SIG-M5 (cell line): ENCODE data around the gene PGGT1B.
A peak's percentile ranks its signal among the peaks of the same experiment; 100 is the strongest.

Experiments used
- DNase-seq: peaks from one replicate; lab custom pipeline; 2025; lab: John Stamatoyannopoulos, UW

The PGGT1B gene

DNA sequence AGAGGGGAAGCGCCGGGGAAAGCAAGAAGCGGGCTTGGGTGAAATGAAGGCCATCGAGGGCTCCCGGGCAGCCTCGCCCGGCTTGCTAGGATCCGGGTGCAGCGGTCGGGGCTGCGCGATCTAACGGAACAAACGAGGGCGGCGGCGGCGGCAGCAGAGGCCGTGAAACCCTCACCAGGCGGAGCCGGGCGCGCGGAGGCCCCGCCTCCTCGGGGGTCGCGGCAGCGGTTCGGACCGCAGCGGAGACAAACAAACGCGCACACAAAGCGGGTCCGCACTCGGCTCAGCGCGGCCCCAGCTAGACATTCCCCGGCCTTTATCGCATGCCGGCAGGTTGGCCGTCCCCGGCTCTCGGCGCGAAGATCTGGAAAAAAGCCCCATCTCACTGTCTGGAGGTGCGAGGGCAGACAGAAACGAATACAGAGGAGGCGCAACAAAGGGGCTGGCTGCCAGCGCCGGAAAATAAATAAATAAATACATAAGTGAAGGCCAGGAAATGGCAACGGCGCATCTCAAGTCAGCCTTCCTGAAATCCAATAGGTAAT is 82.4 kb downstream of the PGGT1B start:
- no peak for DNase-seq

DNA sequence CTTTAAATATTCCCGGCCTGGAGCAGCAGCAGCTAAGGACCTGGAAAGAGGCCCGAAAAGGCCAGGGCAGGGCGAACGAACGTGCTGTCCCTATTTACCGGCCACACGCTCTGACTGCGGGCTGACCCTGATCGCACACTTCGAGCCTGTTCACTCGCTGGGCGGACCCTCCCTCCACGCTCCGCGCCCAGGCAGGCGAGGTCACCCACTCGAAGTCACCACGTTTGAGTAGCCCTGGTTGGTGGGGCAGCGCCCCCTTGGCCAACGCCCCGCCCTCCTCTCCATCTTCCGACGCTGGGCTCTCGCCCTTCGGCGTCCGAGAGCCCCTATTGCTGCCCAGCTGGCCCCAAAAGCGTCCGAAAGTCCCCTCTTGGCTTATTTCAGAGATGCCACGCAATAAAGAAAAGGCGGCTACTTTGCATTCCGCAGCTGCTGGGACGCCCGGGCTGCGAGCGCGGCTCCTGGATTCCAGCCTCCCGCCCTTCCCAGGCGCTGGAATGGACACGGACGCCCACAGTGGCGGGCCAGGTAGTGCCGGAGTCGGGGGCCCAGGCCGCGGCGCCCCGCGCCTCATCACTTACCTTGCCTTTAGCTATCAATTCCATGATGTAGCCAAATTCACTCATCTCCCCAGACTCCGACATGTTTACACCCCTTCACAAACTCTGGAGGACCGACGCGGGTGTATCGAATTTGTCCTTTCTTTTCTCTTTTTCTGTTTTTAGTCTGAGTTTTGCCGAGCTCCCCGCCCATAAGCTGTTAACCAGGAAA is 83.1 kb downstream of the PGGT1B start:
- DNase-seq = no peak

DNA sequence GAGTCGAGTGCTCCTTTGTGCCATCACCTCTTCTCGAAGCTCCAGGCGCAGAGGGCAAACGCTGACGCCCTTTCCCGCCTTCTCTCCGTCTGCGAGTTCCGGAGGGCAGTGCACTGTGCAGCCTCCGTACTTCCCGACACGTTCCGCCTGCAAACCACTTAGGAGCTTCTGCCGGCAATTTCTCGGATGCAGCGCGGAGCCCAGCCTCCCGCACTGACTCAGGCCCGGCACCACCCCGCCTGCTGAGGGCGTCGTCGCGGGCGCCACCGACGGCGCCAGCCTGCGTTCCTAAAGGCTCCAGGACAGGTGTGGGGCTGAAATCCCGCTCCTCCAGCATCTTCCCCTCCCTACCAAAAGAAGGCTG is 83.7 kb downstream of the PGGT1B start:
- no peak for DNase-seq

DNA sequence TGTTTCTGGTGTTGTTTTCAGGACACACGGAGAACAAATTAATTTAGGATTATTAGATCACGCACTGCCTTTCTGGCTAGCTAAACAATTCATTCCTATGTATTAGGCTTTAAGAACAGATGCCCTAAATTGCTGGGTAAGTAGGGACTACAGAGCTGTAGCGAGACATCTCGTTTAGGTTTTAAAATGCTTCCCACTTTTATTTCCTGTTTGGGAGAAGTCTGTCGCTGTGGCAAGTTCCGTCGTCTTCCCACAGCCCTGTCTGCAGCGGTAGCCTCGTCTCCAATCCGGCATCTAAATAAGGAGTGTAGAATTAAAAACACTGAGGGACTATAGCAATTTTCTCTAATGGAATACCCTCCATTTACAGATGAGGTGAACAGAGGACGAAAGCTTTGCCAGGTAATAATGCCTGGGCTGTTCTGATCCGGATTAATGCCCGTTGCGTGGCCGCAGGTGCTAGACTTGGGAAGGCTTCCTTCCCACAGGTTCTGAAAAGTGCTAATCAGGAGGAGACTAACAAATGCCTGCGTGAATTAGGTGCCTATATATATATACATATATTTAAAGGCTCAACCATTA is 91.7 kb downstream of the PGGT1B start:
- no peak for DNase-seq

DNA sequence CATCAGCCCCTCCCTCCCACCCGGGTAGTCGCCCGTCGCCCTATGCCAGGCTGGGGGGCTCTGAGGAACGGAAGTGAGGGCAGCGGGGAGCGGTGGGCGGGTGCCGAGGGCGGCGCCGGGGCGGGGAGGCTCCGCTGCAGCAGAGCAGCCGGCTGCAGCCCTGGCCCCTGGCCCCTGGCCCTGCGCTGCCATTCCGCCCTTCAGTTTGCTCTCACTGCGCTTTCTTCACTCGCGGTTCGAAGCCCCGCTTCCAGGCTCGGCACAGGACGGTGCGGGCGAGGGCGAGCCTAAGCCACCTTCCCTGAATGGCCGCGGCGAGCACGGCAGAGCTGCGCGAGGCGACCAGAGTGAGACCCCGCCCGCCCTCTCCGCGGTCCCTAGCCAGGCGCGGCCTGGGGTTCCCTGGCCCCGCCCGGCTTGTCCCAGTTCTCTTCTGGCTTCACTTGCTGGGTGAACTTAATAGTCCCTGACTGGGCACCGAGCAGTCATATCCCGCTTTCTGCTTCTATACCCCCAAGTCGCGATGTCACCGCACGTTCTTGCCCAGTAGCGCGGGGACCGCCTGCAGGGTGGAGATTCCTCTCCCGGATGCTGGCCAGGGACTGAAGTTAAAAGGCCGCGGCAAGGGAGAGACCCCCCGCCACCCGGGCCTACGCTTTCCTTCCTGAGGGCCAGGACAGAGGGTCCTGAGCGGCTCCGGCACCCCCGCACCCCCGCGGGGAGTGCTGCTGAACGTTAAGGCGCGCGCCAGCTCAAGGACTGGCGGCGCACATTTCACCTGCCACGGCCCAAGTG is 92.3 kb downstream of the PGGT1B start:
- DNase-seq = no peak

DNA sequence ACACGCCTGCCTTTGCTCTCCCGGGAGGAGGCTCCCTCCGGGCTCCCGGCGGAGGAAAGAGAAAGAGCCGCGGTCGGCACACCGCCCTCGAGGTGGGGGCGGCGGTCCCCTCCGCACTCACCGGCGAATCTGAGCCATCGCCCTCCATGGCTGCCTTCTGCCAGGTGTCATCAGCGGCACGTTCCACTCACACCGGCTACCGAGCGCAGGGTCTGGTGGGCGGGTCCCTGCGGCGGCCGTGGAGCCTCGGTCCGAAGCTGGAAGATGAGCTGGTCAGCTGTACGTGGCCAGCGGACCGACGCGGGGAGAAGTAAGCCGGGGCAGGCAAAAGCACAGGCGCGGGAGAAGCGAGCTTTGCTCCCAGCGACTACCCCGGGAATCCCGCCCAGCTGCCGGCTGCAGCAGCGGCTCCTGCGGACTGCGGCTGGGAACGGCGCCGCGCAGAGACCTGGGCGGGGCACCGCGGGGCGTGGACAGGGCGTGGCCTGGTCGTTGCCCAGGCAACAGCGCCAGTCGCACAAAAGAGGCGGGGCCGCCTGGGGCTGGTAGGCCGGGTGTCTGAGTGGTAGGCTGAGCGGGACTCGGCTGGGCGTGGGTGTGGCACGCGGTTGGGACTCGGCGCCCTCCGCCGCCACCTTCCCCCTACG is 93.1 kb downstream of the PGGT1B start, which contains the start of gene TRIM36:
Gene TRIM36, minus strand, starts transcription at position 422 of the 647 bp plus-strand sequence. Its CDS starts 274 bp downstream, at position 148.
- DNase-seq = peak; percentile 61

DNA sequence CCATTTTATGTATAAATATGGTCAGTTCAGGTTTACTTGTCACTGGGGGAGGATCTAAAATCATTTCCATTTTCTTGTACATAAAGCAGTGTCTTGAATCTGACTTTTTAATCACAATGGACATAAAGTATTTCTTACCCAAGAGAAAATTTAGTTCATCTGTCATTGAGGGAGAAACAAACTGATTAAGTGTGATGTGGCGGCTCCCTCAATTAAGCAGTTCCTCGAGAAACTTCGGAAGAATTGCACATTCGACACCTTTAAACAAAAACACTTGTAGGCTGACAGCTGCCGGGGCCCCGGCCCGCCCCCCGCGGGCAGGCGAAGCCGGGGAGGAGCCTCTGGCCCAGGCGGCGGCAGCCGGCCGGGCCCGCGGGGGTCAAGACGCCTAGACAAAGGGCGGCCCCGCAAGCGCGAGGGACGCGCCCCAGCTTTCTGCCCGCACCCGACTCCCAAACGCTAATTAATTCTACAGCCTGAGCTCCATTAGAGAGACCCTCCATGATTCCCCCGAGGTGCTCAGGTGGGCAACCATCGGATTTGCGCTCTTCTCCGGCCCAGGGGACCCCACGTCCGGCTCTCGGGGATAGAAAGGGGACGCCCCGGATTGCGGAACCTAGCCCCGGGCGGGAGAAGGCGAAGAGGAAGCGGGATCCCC is 93.7 kb downstream of the PGGT1B start:
- DNase-seq = no peak

DNA sequence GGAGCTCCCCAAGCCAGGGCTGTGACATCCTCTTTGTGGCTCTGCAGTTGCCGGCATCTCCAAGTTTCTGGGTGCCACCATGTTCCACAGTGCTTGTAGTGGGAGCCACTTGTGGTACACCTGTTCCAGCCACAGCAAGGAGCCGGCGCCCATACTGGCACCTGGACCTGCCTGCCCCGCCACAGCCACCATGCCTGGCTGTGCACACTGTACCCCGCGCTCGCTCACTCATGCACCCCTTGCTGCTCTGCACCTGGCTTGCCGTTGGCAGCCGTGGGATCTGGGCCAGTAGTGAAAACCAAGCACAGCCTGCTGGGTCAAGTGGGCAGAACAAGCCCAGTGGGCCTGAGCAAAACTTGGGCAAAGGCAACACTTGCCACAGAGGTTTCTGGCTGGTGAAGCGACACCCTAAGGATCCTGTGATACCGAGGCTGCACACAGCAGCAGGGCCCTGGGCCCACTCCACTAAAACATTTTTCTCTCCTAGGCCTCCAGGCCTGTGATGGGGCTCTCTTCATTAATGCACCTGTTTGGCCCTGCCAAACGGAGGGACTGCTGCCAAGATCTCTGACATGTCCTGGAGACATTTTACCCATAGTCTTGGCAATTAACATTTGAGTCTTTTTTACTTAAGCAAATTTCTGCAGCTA is 95.8 kb downstream of the PGGT1B start:
- DNase-seq = no peak

DNA sequence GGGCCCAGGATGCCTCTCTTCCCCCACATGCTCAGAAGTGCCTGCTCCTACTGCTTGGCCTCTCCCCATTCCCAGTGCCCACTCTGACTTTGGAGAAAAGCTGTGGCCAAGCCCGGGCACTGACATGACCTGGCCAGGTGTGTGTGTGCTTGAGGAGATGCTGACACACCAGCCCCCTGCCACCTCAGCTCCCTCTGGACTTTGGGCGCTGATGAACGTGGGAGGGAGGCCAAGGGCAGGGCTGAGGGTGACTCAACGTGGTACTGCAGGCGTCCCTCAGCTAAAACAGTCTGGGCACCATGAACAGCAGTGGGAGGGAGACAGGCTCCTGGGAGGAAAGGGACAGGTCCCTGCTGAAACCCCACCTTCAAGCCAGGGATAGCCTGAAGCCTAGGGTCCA is 96.9 kb downstream of the PGGT1B start:
- no peak for DNase-seq

DNA sequence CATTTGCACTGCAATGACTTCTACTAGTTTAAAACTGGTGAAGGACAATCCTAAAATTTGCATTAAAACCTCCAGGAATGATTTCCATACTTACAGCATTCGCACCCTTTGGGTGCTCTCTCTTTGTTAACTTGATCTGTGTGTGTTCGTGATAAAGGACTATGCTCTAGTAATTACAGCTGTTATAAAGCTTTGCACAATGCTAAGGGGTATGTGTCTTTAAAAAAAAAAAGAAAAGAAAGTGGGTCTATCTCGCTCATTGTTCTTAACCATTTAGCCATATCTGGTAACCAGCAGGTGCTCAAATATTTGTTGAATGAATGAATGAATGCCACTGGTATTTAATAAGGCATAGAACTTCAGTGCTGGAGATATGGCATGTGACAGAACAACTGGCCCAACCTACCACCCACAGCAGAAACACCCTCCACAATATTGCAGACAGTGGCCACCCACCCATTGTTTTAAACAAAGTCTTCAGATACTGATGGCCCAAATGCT is 101.7 kb downstream of the PGGT1B start:
- DNase-seq = no peak
